Thoracic aorta (tissue), 2 donors: ENCODE measurements around the gene MMP21. TPM values are rescaled to one million over a fixed set of nuclear protein-coding genes. Genes with fewer than 3 reads are reported as not detected.

Experiments
- ATAC-seq: fragments of 150-250 bp; one replicate; pipeline ENCODE4 v1.8.0; 2017; ENCODE audit warnings: low read depth; ENCODE audit not compliant: insufficient number of reproducible peaks, low FRiP score
- DNase-seq: peaks from one replicate; pipeline ENCODE4 v3.0.0-alpha.2; 2020; ENCODE audit warnings: low spot score
- H3K27ac ChIP-seq, 2 donors: fragments of 200-600 bp; sonication (generic); 1 replicate in 1 of 2; 2 replicates in 1 of 2; pipeline ENCODE4 v1.5.1; 2016; ENCODE audit warnings: mild to moderate bottlenecking in 2 of 2, moderate library complexity in 2 of 2
- H3K27me3 ChIP-seq: fragments of 200-600 bp; sonication (generic); replicated peaks from 2 replicates; pipeline ENCODE4 v1.6.0; 2016; ENCODE audit warnings: mild to moderate bottlenecking; ENCODE audit not compliant: insufficient read depth
- H3K36me3 ChIP-seq: fragments of 200-600 bp; sonication (generic); one replicate; pipeline ENCODE4 v1.5.1; 2016
- H3K4me1 ChIP-seq, 2 donors: fragments of 200-600 bp; sonication (generic); 1 replicate in 1 of 2; 2 replicates in 1 of 2; pipeline versions ENCODE4 v1.5.1 to v1.6.0; 2016; ENCODE audit warnings: low read depth in 2 of 2, mild to moderate bottlenecking in 1 of 2; ENCODE audit not compliant: control insufficient read depth in 1 of 2
- H3K4me3 ChIP-seq: fragments of 200-600 bp; sonication (generic); 2 replicates; pipeline ENCODE4 v1.5.1; 2016; ENCODE audit warnings: mild to moderate bottlenecking
- H3K9me3 ChIP-seq: fragments of 200-600 bp; sonication (generic); 2 replicates; pipeline ENCODE4 v1.5.1; 2016
- total RNA-seq, 2 donors: library from RNA; depleted of rRNA; stranded (reverse); fragments of >200 nt; gene quantifications; one replicate each; pipeline versions ENCODE4 v1.1.0 to v1.2.3, GENCODE V29; 2016
- TF ChIP-seq, protein P1 (sequence below): fragments of 200-600 bp; sonication (generic); IDR thresholded peaks from one replicate; pipeline ENCODE4 v1.5.1; 2019; ENCODE audit warnings: antibody characterized with exemption

The MMP21 gene
- total RNA-seq, 2 donors from 2014 or later: not detected

DNA sequence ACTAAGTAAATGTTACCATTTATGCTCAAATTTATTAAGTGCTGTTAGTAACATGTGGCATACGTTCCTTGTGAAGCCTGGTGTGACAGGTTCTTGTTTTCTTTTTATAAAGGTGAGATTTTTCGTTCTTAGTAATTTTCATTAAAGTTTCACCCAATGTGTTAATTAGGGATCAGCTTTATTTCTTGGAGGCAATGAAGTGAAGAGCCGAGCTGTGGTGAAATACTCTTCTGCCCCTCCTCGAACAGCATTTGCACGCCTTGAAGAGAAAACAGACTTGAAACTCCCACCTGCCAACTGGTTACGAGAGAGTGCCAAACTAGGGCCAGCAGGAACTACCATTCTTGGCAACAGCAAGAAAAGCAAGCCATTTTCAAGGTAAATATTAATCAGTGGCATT, 54.6 kb downstream of the MMP21 start:
- H3K36me3 ChIP-seq: peaks cover 21% of the 10 kb centered on the region
- TF ChIP-seq, protein P1, sequence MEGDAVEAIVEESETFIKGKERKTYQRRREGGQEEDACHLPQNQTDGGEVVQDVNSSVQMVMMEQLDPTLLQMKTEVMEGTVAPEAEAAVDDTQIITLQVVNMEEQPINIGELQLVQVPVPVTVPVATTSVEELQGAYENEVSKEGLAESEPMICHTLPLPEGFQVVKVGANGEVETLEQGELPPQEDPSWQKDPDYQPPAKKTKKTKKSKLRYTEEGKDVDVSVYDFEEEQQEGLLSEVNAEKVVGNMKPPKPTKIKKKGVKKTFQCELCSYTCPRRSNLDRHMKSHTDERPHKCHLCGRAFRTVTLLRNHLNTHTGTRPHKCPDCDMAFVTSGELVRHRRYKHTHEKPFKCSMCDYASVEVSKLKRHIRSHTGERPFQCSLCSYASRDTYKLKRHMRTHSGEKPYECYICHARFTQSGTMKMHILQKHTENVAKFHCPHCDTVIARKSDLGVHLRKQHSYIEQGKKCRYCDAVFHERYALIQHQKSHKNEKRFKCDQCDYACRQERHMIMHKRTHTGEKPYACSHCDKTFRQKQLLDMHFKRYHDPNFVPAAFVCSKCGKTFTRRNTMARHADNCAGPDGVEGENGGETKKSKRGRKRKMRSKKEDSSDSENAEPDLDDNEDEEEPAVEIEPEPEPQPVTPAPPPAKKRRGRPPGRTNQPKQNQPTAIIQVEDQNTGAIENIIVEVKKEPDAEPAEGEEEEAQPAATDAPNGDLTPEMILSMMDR: no peak
- peaks cover 7 to 11% of the 10 kb centered on the region in 2 donors for H3K4me1 ChIP-seq
- H3K4me3 ChIP-seq: no peak overlapping the region
- H3K9me3 ChIP-seq: no peaks in the 10 kb centered on the region
- DNase-seq: no peak
- ATAC-seq: no peak
- no peaks in the 10 kb centered on the region for H3K27me3 ChIP-seq
- H3K27ac ChIP-seq: no peak overlapping the region

DNA sequence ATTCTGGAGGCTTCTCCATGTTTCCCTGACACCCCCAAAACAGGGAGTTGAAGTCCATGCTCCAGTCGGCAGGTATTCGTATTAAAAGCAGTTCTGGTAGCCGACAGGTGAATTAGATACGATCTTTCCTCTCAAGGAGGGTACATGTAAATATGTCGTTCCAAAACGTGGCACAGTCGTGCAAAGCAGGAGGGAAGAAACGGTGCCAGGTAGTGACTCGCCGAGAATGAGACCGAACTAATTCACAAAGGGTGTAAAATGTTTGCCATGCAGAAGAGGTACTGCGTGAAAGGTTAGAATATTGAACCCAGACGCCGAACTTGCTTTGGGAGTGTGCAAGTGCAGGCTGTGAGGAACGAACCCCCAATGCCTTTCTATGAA, 55.6 kb downstream of the MMP21 start:
- TF ChIP-seq, protein P1: no peak
- DNase-seq: no peak
- peak overlapping the region; percentile 91 for H3K4me3 ChIP-seq

DNA sequence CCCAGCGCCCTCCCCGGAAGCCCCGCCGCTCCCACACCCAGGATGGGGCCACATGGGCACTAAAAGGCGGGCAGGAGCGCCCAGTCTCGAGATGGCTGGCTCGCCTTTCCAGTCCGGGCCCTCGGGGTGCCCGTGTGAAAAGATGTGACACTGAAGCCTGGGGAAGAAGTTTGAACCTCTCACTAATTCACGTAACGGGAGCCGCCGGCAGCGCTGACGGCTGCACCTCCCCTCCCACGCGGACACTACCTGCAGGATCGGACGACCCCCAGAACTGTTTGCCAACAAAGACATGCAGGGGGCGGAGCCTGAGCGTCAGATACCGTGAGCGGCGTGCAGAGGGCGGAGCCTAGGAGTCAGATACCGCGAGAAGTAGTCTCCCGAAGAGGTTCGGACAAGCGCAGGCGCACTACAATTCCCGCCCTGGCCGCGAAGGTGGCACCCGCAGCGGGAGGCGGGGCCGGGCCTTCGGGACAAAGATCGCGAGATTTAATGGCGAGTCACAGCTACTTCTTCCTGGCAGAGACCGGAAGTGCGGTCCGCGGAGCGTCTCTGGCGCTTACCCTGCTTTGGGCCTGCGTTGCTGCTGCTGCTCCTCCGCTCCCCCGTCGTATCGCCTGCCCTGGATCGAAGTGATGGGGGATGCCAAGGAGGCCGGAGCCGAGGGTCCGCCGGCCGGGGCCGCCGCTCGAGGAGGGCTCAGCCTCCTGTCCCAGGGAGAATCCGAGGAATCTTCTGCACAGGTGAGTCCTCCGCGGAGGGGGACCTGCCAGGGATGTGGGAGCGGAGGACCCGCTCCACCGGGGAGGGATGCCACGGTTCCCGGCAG, 56.2 kb downstream of the MMP21 start, which contains the start of gene EDRF1:
Gene EDRF1 (plus strand): TSS at position 537 of the 829 bp plus-strand sequence. CDS start 99 bp downstream, at position 636.
- TF ChIP-seq, protein P1: no peak
- peaks cover 8% of the 10 kb centered on the region for H3K36me3 ChIP-seq
- peak within 1 kb of the TSS; percentile 91 for H3K4me3 ChIP-seq
- peak within 1 kb of the TSS; percentile 79 to 91 for H3K27ac ChIP-seq
- H3K27me3 ChIP-seq: no peaks in the 10 kb centered on the region
- peak; percentile 100 for ATAC-seq
- H3K4me1 ChIP-seq: peaks cover 7 to 11% of the 10 kb centered on the region in 2 donors
- no peaks in the 10 kb centered on the region for H3K9me3 ChIP-seq
- peak; percentile 95 for DNase-seq

More for the DNA sequence above, 55.6 kb downstream of the MMP21 start:
- Histone ChIP-seq H3K27me3 (no peaks in the 10 kb centered on the region), H3K27ac (peak overlapping the region; percentile 79 to 91), H3K9me3 (no peaks in the 10 kb centered on the region), H3K4me1 (peaks cover 7 to 11% of the 10 kb centered on the region in 2 donors), H3K36me3 (peaks cover 14% of the 10 kb centered on the region)
- no peak for ATAC-seq

Other genes starting within 250 kb of the MMP21 start
- not detected for gene TEX36, start 92.7 kb downstream of the MMP21 start, total RNA-seq
- 10 to 100 TPM; 14.2 to 28.6 TPM for gene EDRF1, start 56.1 kb downstream of the MMP21 start, total RNA-seq
- gene UROS, start 47.4 kb upstream of the MMP21 start, total RNA-seq: 10 to 100 TPM; 25.5 to 34.3 TPM
- 10 to 100 TPM; 22.5 to 49.2 TPM for gene BCCIP, start 47.7 kb upstream of the MMP21 start, total RNA-seq
- gene DHX32, start 105.5 kb upstream of the MMP21 start, total RNA-seq: 10 to 100 TPM; 11.1 to 14.0 TPM
- gene FANK1, start 120.7 kb upstream of the MMP21 start, total RNA-seq: not detected